ENCODE results near the gene CLCN7.

GRCh38 chr16:1514507-1514906 lies 39.7 kb upstream of the CLCN7 start:
- TF ChIP-seq, protein P1, sequence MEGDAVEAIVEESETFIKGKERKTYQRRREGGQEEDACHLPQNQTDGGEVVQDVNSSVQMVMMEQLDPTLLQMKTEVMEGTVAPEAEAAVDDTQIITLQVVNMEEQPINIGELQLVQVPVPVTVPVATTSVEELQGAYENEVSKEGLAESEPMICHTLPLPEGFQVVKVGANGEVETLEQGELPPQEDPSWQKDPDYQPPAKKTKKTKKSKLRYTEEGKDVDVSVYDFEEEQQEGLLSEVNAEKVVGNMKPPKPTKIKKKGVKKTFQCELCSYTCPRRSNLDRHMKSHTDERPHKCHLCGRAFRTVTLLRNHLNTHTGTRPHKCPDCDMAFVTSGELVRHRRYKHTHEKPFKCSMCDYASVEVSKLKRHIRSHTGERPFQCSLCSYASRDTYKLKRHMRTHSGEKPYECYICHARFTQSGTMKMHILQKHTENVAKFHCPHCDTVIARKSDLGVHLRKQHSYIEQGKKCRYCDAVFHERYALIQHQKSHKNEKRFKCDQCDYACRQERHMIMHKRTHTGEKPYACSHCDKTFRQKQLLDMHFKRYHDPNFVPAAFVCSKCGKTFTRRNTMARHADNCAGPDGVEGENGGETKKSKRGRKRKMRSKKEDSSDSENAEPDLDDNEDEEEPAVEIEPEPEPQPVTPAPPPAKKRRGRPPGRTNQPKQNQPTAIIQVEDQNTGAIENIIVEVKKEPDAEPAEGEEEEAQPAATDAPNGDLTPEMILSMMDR (IDR thresholded peaks at IDR 0.05): no peak
- no peak for TF ChIP-seq POLR2A (IDR thresholded peaks at IDR 0.05)

All from heart left ventricle (tissue), 13 donors.